HepG2 (cell line): ENCODE measurements around the gene LHB. TPM values are rescaled to one million over a fixed set of nuclear protein-coding genes. Genes with fewer than 3 reads are reported as not detected.
A peak's percentile ranks its signal among the peaks of the same experiment; 100 is the strongest.

ENCODE experiments used
- HNF1A ChIP-seq, 2 experiments: sonication (generic) in 1 of 2; formaldehyde crosslinking in 1 of 2; IDR thresholded peaks; 2 replicates each; pipeline versions ENCODE4 v1.4.0 to v1.6.1; 2016 to 2020; ENCODE audit warnings: borderline replicate concordance in 1 of 2, low read depth in 1 of 2, mild to moderate bottlenecking in 1 of 2, missing genetic modification reagents in 1 of 2
- PHF8 ChIP-seq: sonication (generic); formaldehyde crosslinking; IDR thresholded peaks from 2 replicates; pipeline ENCODE4 v1.5.0; 2020; ENCODE audit warnings: missing genetic modification reagents
- STAT6 ChIP-seq: sonication (generic); formaldehyde crosslinking; IDR thresholded peaks from 2 replicates; pipeline ENCODE4 v1.4.0; 2020; ENCODE audit warnings: missing genetic modification reagents, mild to moderate bottlenecking, borderline replicate concordance
- ZHX1 ChIP-seq: sonication (generic); formaldehyde crosslinking; IDR thresholded peaks from 2 replicates; pipeline ENCODE4 v1.8.1; 2022; ENCODE audit warnings: low read depth, mild to moderate bottlenecking, missing genetic modification reagents
- ZNF501 ChIP-seq: sonication (generic); formaldehyde crosslinking; IDR thresholded peaks from 2 replicates; pipeline ENCODE4 v1.5.1; 2020; ENCODE audit warnings: mild to moderate bottlenecking, moderate library complexity, missing genetic modification reagents
- ZNF607 ChIP-seq: sonication (generic); formaldehyde crosslinking; IDR thresholded peaks from 2 replicates; pipeline ENCODE4 v1.5.1; 2020; ENCODE audit warnings: missing genetic modification reagents, mild to moderate bottlenecking, borderline replicate concordance
- ZNF781 ChIP-seq: sonication (generic); formaldehyde crosslinking; IDR thresholded peaks from 2 replicates; pipeline ENCODE4 v1.5.1; 2020; ENCODE audit warnings: borderline replicate concordance, mild to moderate bottlenecking, missing genetic modification reagents; ENCODE audit errors: not compliant biosample characterization
- polyA plus RNA-seq, 8 experiments: library from polyadenylated mRNA; depleted of rRNA in 3 of 8; stranded (reverse) in 7 of 8; unstranded in 1 of 8; fragments of >200 nt; fragmentation: Illumina TruSeq in 4 of 8; extraction: Trizol in 4 of 8; gene quantifications; 2 replicates each; pipeline versions ENCODE4 v1.2.1 to v1.2.3, GENCODE V29; 2011 to 2016; ENCODE audit warnings: low read depth in 4 of 8, missing spikeins in 1 of 8, mixed read lengths in 1 of 8; ENCODE audit not compliant: insufficient read depth in 1 of 8
- total RNA-seq, 5 experiments: library from RNA; depleted of rRNA; stranded (reverse); fragments of >200 nt; fragmentation: Illumina TruSeq; extraction: Trizol; gene quantifications; 2 replicates each; pipeline ENCODE4 v1.2.3, GENCODE V29; 2016; ENCODE audit warnings: low read depth in 1 of 5
- TF ChIP-seq, protein P1 (sequence below): sonication (generic); formaldehyde crosslinking; IDR thresholded peaks from 2 replicates; pipeline ENCODE4 v1.4.0; 2020; ENCODE audit warnings: missing genetic modification reagents, borderline replicate concordance

The LHB gene
- total and polyA plus RNA-seq, 2 of the 13 experiments (the other 11 are each of a cell fraction or from before 2014, with no cell fraction given), result not detected

- TF ChIP-seq, protein P1, sequence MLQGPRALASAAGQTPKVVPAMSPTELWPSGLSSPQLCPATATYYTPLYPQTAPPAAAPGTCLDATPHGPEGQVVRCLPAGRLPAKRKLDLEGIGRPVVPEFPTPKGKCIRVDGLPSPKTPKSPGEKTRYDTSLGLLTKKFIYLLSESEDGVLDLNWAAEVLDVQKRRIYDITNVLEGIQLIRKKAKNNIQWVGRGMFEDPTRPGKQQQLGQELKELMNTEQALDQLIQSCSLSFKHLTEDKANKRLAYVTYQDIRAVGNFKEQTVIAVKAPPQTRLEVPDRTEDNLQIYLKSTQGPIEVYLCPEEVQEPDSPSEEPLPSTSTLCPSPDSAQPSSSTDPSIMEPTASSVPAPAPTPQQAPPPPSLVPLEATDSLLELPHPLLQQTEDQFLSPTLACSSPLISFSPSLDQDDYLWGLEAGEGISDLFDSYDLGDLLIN (CRISPR knock-in tag), result 0 out of 2 replicates have a peak, but pooled peaks have one; percentile 15
- TF ChIP-seq STAT6 (CRISPR knock-in tag) (no peak), ZHX1 (CRISPR knock-in tag) (no peak), ZNF781 (CRISPR knock-in tag) (peak; percentile 38), ZNF607 (peak; percentile 59), ZNF501 (CRISPR knock-in tag) (peak; percentile 16), PHF8 (CRISPR knock-in tag) (peak; percentile 60), HNF1A (IDR thresholded peaks at IDR 0.05; ENCODE audit: low read depth) (peak; percentile 43; the same call in 1 of the 2 replicates), HNF1A (CRISPR knock-in tag; IDR thresholded peaks at IDR 0.05; ENCODE audit: borderline replicate concordance) (no peak)
These were observed 23.5 kb downstream of the LHB start, which contains the start of the genes GYS1 and RUVBL2 (continued) for GRCh38 chr19:48993175-48994034.
